ENCODE measurements around the gene SPPL2A.

SPPL2A gene

GRCh38 chr15:50686469-50687301 is 78.8 kb downstream of the SPPL2A start, which contains the start of gene TRPM7:
TRPM7 (minus strand) TSS chr15:50686797; CDS start chr15:50686533, 264 bp downstream.
- DNase-seq (ENCODE audit: low read depth) = peak; percentile 81

- DNase-seq (ENCODE audit: low read depth) = peak; percentile 60
Observed at GRCh38 chr15:50685976-50686468, 79.5 kb downstream of the SPPL2A start.

GRCh38 chr15:50685191-50685975 is 80.1 kb downstream of the SPPL2A start:
- no peak for DNase-seq (ENCODE audit: low read depth)

- no peak for DNase-seq (ENCODE audit: low read depth)
Observed at GRCh38 chr15:50681467-50681866, 84.0 kb downstream of the SPPL2A start.

GRCh38 chr15:50676799-50677483 is 88.6 kb downstream of the SPPL2A start:
- no peak for DNase-seq (ENCODE audit: low read depth)

- DNase-seq (ENCODE audit: low read depth) = no peak
Observed at GRCh38 chr15:50675535-50676144, 89.9 kb downstream of the SPPL2A start.

GRCh38 chr15:50670115-50670514 is 95.4 kb downstream of the SPPL2A start:
- DNase-seq (ENCODE audit: low read depth) = no peak

GRCh38 chr15:50669611-50670010 is 95.9 kb downstream of the SPPL2A start:
- DNase-seq (ENCODE audit: low read depth) = no peak

- no peak for DNase-seq (ENCODE audit: low read depth)
Observed at GRCh38 chr15:50665938-50666337, 99.6 kb downstream of the SPPL2A start.

- no peak for DNase-seq (ENCODE audit: low read depth)
Observed at GRCh38 chr15:50655555-50655954, 110.0 kb downstream of the SPPL2A start.

- no peak for DNase-seq (ENCODE audit: low read depth)
Observed at GRCh38 chr15:50653156-50653743, 112.3 kb downstream of the SPPL2A start.

- DNase-seq (ENCODE audit: low read depth) = no peak
Observed at GRCh38 chr15:50652671-50653070, 112.8 kb downstream of the SPPL2A start.

Measured in activated gamma-delta T cell treated with anti-CD3 and anti-CD28 coated beads, Interleukin-2, amount 50 U/mL, for 16 hours (primary cell).